COLO829 (cell line): ENCODE results near the gene SNU13.
"Not testable (repeated sequence)": the region's sequence is repeated elsewhere in the genome, so short reads cannot be mapped to it uniquely, and the experiment has no call there.

ENCODE experiments used
- DNase-seq: peaks from one replicate; pipeline ENCODE4 v3.0.0; 2012; ENCODE audit warnings: low spot score

SNU13 gene

DNA sequence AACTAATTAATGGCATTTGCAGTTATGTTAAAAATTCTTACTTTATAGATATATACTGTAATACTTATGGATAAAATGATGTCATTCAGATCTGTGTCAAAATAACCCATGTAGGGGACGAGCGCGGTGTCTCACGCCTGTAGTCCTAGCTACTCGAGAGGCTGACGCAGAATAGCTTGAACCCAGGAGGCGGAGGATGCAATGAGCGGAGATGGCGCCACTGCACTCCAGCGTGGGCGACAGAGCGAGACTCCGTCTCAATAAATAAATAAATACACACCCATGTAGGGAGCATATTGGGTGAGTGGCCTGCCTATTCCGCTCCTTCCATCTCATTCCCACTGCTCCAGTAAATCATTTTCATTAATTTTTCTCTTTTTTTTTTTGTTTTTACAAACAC lies 7.1 kb downstream of the SNU13 start:
- DNase-seq, result no peak

DNA sequence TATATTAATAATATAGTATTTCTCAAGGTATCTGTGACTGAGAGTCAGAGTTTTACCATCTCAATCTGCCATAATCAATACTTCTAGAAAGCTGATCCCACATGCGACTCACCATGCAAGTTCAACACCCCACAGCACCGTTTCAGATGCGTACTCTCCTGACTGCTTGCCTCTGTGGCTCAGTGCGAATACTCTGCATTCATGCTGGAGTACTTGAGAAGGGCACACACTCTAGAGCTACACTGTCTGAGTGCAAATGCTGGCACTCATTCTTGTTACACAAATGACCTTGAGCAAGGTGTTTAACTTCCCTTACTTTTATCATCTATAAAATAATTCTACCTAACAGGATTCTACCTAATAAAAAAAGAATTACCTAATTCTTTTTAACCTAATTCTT lies 12.5 kb downstream of the SNU13 start:
- no peak for DNase-seq

DNA sequence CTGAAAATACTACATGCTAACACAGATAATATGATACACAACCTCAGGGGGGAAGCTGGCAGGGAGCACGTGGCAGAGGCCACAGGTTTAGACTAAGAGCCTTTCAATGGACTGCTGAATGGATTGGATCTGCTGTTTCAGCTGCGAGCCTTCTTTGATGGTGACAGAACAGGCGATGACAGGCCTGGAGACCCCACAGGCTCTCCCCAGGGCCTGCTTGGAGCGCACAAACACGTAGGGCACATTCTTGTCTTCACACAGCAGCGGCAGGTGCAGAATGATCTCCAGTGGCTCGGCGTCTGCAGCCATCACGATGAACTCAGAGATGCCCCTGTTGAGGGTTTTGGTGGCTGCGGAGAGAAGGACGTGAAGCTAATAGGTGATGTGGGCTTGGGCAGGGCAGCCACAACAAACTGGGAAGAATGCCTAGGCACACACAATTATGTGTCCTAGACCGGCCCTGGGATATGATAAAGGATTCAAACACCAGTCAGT lies 13.8 kb downstream of the SNU13 start:
- DNase-seq, result no peak

DNA sequence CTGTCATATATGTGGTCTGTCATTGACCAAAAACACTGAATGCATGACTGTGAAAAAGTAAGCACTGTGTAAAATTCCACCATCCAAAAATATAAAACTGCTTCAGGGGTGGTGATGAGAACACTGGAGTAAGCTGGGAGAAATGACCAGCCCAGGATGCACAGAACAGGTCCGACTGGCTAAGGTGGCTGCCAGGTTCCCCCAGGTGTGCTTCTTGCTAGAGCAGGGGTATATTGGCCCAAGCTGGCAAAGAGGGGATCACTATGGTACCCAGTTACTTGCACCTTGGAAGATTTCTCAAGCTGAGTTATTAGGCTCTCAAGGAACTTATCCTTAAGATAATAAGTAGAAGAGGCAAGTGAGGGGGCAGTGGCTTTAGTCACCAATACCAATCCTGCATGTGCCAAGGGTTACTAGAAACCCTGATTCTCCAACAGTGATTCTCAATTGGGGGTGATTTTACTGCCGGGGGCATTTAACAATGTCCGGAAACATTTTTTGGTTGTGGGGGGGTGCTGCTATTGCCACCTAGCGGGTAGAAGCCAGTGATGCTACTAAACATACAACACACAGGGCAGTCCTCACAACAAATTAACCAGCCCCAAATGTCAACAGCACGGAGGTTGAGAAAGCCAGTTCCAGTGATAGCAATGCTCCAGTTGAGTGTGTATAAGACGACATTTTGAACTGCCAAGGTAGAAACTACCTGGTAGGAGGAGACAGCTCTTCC lies 15.7 kb downstream of the SNU13 start:
- no peak for DNase-seq

DNA sequence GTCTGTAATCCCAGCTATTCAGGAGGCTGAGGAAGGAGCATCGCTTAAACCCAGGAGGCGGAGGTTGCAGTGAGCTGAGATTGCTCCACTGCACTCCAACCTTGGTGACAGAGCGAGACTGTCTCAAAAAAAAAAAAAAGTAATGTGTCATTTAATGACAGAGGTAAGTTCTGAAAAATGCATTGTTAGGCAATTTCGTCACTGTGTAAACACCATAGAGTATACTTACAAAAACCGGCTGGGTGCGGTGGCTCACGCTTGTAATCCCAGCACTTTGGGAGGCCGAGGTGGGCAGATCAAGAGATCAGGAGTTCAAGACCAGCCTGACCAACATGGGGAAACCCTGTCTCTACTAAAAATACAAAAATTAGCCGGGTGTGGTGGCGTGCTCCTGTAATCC lies 16.6 kb downstream of the SNU13 start:
- DNase-seq, result not testable (repeated sequence)

DNA sequence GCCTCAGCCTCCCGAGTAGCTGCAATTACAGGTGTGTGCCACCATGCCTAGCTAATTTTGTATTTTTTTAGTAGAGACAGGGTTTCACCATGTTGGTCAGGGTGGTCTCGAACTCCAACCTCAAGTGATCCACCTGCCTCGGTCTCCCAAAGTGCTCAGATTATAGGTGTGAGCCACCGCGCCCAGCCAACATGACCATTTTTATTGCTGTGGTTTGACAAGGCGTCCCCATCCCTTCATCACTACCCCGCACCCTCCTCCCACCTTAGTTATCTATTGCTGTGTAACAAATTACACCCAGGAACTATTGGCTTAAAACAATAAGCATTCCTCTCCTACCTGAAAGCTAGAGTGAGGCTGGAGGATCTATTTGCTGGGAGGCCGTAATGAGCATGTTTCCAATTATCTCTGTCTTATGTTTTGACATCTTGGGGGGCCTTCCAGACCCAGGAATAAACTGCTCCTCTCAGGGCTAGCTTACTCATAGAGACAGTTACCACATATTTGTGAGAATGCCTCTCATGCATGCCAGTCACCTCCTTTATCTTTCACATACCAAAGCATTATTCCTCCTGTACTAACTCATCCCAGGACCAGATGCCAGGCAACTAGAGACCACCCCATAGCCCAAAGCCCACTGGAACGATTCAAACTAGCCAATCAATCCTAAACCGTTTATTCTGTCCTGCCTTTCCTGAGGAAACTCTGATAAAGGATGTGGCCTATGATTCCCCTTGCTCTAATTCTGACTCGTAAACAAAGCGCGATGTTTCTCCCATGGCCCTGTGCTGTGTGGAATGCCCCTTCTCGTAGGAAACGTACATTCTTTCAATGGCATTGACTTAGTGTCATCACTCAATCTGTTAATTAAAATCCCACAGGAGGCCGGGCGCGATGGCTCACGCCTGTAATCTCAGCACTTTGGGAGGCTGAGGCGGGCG lies 19.4 kb downstream of the SNU13 start:
- DNase-seq, result no peak

DNA sequence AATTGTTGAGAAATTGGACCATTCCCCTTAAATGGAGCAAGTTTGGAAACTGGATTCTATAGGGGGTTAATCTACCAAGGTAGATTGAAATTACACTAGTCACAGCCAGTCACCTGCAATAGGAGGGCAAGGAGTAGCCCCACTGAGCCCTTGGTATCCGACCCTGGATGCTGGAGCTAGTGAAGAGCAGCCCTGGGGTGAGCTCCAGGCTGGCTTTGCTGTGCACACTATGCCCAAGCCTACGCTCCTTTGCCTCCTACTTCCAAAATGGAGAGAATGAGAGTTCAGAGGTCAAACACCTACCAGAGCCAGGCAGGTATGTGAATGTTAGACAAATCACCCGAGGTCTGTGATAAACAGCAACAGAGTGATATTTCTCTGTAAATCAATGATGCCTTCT lies 23.7 kb downstream of the SNU13 start:
- DNase-seq, result no peak

DNA sequence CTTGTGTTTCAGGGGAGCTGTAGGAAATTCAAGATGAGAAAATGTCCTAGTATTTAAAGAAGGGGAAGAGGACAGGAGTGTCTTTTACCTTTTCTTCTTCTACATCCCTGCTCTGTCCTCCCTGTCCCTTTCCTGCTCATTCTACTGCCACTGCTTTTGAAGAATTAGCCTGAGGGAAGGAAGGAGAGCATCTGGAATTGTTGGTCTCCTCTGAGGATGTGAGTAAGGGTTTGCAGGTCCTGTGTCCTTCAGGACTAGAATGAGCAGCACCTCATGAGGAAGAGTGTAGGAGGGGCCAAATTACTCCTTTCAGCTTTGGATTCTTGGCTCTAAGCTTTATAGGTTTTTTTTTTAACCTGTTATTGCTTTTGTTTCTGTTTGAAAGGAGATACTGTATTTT lies 24.2 kb downstream of the SNU13 start:
- no peak for DNase-seq

DNA sequence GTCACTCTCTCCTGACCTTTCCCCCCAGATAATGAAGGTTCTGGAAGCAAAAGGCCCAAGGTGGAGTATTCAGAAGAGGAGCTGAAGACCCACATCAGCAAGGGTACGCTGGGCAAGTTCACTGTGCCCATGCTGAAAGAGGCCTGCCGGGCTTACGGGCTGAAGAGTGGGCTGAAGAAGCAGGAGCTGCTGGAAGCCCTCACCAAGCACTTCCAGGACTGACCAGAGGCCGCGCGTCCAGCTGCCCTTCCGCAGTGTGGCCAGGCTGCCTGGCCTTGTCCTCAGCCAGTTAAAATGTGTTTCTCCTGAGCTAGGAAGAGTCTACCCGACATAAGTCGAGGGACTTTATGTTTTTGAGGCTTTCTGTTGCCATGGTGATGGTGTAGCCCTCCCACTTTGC lies 25.1 kb downstream of the SNU13 start:
- DNase-seq, result not testable (repeated sequence)

DNA sequence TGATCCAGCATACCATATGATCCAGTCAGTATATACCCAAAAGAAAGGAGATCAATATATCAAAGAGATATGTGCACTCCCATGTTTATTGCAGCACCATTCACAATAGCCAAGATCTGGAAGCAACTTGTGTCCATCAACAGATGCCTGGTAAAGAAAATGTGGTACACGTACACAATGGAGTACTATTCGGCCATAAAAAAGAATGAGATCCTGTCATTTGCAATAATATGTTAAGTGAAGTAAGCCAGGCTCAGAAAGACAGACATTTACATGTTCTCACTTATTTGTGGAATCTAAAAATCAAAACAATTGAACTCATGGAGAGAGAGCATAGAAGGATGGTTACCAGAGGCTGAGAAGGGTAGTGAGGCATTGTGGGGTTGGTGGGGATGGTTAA lies 27.0 kb downstream of the SNU13 start:
- DNase-seq, result no peak

DNA sequence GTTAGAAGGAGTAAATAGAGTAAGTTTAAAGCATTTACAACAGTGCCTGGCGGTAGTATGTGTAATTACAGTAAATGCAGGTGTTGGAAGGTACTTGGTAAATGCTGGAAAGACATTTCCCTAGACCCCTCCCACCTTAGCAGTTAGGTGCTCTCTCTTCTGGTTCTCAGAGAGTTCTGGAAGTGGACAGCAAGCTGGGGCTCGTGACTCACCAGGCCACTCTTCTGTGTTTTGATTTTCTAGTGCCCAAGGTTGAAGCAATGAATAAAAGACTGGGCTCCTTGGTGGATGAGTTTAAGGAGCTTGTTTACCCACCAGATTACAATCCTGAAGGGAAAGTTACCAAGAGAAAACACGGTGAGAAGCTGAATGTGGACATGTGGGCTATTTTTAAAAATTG lies 27.6 kb downstream of the SNU13 start:
- no peak for DNase-seq

DNA sequence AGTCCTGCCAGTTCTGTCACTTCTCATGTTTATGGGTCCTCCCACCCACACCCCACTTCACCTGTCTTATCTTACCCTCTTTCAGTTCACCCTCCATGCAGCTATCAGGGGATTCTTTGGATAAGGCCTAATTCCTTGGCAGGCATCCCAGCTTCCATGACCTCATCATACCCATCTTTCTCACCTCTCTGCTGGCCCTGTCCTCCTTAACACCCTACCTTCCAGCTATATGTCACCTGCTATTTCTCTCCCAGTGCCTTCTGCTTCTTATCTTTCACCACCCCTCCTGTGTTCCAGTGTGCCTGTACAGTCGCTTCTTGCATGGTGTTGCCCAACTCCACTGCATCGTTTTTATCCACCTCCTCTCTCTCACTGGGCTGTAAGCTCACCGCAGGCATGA lies 28.3 kb downstream of the SNU13 start:
- no peak for DNase-seq

DNA sequence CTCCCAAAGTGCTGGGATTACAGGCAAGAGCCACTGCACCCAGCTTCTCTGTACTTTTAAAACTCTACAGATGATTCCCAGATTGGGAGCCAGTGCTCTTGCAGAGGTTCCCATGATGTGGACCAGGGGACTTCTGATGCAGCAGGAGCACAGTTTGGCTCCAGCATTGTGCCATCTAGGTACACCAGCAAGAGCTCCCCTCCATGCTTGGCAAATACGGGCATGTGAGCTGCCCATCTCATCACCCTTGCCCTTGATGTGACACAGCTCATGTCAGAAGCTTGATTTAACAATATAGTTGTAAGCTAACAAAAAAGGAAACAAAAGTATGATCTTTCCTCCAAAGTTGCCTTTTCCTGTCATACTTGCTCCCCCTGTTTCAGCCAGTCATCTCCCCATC lies 28.7 kb downstream of the SNU13 start:
- no peak for DNase-seq

DNA sequence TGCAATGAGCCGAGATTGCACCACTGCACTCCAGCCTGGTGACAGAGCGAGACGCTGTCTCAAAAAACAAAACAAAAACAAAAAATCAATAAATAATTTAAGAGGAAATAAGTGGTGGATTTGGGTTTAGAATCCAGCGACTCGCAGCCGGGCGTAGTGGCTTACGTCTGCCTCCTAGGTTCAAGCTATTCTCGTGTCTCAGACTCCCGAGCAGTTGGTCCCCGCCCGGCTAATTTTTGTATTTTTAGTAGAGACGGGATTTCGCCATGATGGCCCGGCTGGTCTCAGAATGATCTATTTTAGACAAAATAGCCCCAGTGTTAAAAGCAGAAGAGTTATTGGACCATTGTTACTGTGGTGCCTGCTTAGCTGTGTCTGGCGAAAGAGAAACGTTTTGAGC lies 29.8 kb downstream of the SNU13 start:
- DNase-seq, result no peak

DNA sequence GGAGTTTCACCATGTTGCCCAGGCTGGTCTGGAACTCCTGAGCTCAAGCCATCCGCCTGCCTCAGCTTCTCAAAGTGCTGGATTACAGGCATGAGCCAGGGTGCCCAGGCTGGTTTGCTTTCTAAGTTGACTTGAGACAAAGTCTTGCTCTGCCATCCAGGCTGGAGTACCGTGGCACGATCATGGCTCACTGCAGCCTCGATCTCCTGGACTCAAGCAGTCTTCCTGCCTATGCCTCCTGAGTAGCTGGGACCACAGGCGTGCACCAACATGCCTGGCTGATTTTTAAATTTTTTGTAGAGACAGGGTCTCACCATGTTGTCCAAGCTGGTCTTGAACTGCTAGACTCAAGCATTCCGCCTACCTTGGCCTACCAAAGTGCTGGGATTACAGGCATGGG lies 31.0 kb downstream of the SNU13 start:
- no peak for DNase-seq

DNA sequence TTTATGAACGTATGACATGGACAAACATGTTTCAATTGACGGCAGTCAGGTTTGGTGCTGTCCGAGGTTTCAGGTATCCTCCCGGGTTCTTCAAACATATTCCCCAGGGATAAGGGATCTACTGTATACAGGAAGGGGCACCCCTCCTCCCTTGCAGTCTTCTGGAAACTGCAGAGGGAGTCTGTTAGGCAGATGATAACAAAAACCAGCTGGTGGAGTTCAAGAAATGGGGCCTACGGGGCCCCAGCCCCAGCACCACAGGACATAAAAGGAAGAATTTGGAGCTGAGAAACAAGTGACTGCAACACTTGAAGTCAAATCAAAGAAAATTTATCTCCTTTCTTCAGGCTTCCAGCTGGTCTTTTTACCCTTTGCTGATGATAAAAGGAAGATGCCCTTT lies 32.1 kb downstream of the SNU13 start:
- no peak for DNase-seq

DNA sequence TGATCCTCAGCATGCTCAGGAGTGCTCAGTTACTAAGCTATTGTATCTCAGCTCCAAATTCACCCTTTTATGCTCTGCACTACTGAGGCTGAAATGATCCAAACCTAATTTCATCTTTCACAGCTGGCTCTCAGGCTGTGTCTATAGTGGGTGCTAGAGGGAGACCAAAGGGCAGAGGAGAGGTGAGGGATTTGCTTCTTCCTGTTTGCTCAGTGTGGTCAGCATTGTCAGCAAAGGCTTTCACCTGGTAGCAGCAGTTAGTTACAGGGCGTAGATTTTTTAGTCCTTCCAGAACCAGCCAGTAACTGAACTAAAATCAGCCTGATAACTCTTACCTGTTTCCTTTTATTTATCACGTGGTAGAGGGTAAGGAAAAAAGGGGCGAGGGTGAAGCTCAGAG lies 34.3 kb downstream of the SNU13 start:
- no peak for DNase-seq

DNA sequence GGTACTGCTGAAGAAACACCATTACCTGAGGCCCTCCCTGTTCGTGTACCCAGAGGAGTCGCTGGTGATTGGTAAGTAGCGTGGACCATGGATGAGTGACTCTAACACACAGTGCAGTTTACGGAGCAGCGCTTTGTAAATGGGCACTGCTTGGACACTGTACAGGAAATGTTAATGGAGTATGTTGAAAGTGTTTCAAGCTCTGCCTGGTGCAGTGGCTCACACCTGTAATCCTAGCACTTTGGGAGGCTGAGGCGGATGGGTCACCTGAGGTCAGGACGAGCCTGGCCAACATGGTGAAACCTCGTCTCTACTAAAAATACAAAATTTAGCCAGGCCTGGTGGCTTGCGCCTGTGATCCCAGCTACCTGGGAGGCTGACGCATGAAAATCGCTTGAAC lies 37.8 kb downstream of the SNU13 start:
- no peak for DNase-seq

DNA sequence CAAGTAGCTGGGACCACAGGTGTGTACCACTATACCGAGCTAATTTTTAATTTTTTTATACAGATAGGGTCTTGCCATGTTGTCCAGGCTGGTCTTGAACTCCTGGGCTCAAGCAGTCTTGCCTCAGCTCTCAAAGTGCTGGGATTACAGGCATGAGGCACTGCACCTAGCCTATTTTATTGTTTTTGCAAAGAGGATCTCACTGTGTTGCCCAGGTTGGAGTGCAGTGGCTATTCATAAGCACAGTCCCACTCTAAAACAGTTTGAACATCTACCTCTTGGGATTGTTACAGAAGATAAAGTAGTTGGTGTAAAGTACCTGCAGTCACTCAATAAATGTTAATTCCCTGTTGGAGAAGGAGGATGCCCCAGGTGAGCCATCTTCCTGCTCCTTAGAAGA lies 38.4 kb downstream of the SNU13 start:
- DNase-seq, result no peak

DNA sequence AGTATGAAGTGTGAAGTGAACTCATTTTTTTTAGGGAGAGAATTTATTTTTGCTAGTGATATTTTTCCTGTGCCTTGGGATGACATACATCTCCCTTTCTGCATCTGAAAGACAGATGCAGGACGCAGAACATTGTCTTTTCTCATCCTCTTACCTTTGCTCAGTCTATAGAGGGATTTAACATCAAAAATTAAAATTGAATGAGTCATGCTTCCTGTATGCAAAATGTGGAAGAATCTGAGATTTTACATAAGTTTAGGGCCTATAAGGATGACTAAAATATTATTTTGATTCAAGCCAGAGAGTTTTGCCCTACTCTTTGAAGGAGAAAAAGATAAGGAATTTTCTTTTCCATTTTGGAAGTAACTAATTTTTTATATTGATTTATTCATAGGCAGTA lies 40.2 kb downstream of the SNU13 start:
- DNase-seq, result no peak

DNA sequence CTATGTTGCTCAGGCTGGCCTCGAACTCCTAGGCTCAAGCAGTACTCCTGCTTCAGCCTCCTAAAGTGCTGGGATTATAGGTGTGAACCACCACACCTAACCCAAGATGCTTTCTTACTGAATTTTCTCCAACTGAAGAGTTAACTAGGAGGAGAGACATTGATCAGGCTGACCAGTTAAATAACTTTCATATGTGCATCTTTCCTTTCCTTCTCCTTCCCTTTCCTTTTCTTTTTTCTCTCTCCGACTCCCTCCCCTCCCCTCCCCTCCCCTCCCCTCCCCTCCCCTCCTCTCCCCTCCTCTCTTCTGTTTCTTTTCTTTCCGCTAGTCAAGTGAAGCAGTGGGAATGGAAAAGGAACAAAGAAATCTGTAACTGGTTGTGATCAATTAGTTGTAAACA lies 40.9 kb downstream of the SNU13 start:
- DNase-seq, result no peak

DNA sequence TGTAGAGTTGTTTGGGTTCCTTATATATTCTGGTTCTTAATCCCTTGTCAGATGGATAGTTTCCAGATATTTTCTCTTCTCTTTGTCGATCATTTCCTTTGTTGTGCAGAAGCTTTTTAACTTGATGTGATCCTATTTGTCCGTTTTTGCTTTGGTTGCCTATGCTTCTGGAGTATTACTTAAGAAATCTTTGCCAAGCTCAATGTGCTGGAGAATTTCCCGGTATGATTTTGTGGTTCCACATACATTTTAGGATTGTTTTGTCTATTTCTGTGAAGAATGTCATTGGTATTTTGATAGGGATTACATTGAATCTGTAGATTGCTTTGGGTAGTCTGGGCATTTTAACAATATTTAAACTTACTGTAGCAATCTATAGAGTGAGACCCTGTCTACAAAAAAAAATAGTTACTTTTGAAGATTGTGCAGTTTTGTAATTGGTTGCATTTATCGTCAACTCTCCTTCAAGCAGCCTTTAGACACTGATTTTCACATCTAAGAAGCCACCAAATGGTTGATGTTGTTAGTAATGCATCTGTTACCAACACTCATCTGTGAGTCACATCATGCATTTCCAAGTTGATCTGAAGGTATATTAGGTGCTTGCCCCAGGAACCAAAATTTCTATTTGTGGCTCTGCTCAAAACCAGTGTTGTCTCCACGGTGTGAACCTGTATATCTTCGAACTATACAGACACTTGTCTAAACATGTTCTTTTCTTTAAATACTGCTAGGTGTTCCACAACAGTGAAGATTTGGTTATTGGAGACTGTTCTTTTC lies 46.1 kb downstream of the SNU13 start:
- no peak for DNase-seq

DNA sequence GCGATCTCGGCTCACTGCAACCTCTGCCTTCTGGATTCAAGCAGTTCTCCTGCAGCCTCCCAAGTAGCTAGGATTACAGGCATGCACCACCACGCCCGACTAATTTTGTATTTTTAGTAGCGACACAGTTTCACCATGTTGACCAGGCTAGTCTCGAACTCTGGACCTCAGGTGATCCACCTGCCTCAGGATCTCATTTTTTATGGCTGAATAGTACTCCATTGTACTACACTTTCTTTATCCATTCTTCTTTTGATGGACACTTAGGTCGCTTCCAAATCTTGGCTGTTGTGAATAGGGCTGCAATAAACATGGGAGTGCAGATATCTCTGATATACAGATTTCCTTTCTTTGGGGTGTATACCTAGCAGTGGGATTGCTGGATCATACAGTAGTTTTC lies 46.8 kb downstream of the SNU13 start:
- DNase-seq, result no peak
